Stimulated activated CD8-positive, alpha-beta memory T cell treated with anti-CD3 and anti-CD28 coated beads, Interleukin-7, amount 100 ng/mL, for 1 hour (primary cell): ENCODE results near the gene COG5.
"Not testable (repeated sequence)": the region's sequence is repeated elsewhere in the genome, so short reads cannot be mapped to it uniquely, and the experiment has no call there.

ENCODE experiments used
- DNase-seq, 2 donors: peaks; one replicate each; pipeline ENCODE4 v3.0.0-alpha.2; 2020; ENCODE audit warnings: low read depth in 2 of 2

Gene COG5

GRCh38 chr7:107276220-107276827 lies 287.4 kb downstream of the COG5 start:
- DNase-seq, result no peak

GRCh38 chr7:107274506-107274905 lies 289.2 kb downstream of the COG5 start:
- no peak for DNase-seq

- no peak for DNase-seq
Measured at GRCh38 chr7:107269790-107270189, 293.9 kb downstream of the COG5 start.

- no peak for DNase-seq
Measured at GRCh38 chr7:107268594-107268993, 295.1 kb downstream of the COG5 start.

- DNase-seq, result no peak
Measured at GRCh38 chr7:107267138-107267537, 296.6 kb downstream of the COG5 start.

- DNase-seq, result no peak
Measured at GRCh38 chr7:107264723-107265122, 299.0 kb downstream of the COG5 start.

- no peak for DNase-seq
Measured at GRCh38 chr7:107262857-107263256, 300.9 kb downstream of the COG5 start.

- DNase-seq, result no peak
Measured at GRCh38 chr7:107258737-107259136, 305.0 kb downstream of the COG5 start.

- DNase-seq, result no peak
Measured at GRCh38 chr7:107255602-107256001, 308.1 kb downstream of the COG5 start.

GRCh38 chr7:107254398-107254985 lies 309.2 kb downstream of the COG5 start:
- DNase-seq, result no peak

- no peak for DNase-seq
Measured at GRCh38 chr7:107253599-107253998, 310.1 kb downstream of the COG5 start.

- no peak for DNase-seq
Measured at GRCh38 chr7:107251963-107252362, 311.8 kb downstream of the COG5 start.

GRCh38 chr7:107248551-107249316 lies 315.0 kb downstream of the COG5 start:
- no peak for DNase-seq

- DNase-seq, result not testable (repeated sequence)
Measured at GRCh38 chr7:107246836-107247235, 316.9 kb downstream of the COG5 start.

GRCh38 chr7:107244613-107245012 lies 319.1 kb downstream of the COG5 start:
- no peak for DNase-seq

- no peak for DNase-seq
Measured at GRCh38 chr7:107242267-107242666, 321.5 kb downstream of the COG5 start.

- DNase-seq, result no peak
Measured at GRCh38 chr7:107237451-107237850, 326.3 kb downstream of the COG5 start.

- no peak for DNase-seq
Measured at GRCh38 chr7:107236862-107237261, 326.9 kb downstream of the COG5 start.

GRCh38 chr7:107234436-107234835 lies 329.3 kb downstream of the COG5 start:
- DNase-seq, result no peak

GRCh38 chr7:107233981-107234380 lies 329.7 kb downstream of the COG5 start:
- no peak for DNase-seq

- DNase-seq, result no peak
Measured at GRCh38 chr7:107233174-107233573, 330.5 kb downstream of the COG5 start.

- DNase-seq, result no peak
Measured at GRCh38 chr7:107232568-107233090, 331.1 kb downstream of the COG5 start.

GRCh38 chr7:107230334-107230733 lies 333.4 kb downstream of the COG5 start:
- no peak for DNase-seq
